Common myeloid progenitor, CD34-positive (primary cell): ENCODE data around the gene CAPZA3. TPM values are rescaled to one million over a fixed set of nuclear protein-coding genes. Genes with fewer than 3 reads are reported as not detected.
"Not testable (repeated sequence)": the region's sequence is repeated elsewhere in the genome, so short reads cannot be mapped to it uniquely, and the experiment has no call there.

Experiments used
- CTCF ChIA-PET: fragments of 350-600 bp; sonication (Branson Sonifier 250); formaldehyde crosslinking; loops from one replicate; lab custom pipeline; 2021; ENCODE audit warnings: antibody characterized with exemption; lab: Charles Lee
- POLR2A ChIA-PET: fragments of 350-600 bp; sonication (Branson Sonifier 250); formaldehyde crosslinking; loops from one replicate; lab custom pipeline; 2021; ENCODE audit warnings: antibody characterized with exemption; lab: Charles Lee
- DNase-seq, 3 donors: peaks; one replicate each; pipeline versions ENCODE4 v3.0.0 to v3.0.0-alpha.2; 2013
- H3K27ac ChIP-seq, 2 experiments: 1 replicate in 1 of 2; 2 replicates in 1 of 2; pipeline ENCODE4 v1.7.0; 2013; ENCODE audit warnings: inconsistent platforms in 2 of 2, low read length in 2 of 2, mild to moderate bottlenecking in 2 of 2, low read depth in 1 of 2, moderate library complexity in 1 of 2; ENCODE audit not compliant: severe bottlenecking in 2 of 2, insufficient read depth in 1 of 2, poor library complexity in 1 of 2
- H3K27me3 ChIP-seq, 5 experiments: replicated peaks in 2 of 5; 1 replicate in 3 of 5; 2 replicates in 2 of 5; pipeline versions ENCODE4 v1.6.1 to v1.7.0; 2013; ENCODE audit warnings: low read length in 4 of 5, mild to moderate bottlenecking in 2 of 5, moderate library complexity in 2 of 5, inconsistent platforms in 1 of 5; ENCODE audit not compliant: insufficient read depth in 5 of 5, control insufficient read depth in 4 of 5
- H3K36me3 ChIP-seq, 4 experiments: 1 replicate in 2 of 4; 2 replicates in 2 of 4; pipeline versions ENCODE4 v1.6.1 to v1.7.0; 2013; ENCODE audit warnings: low read length in 3 of 4, control low read depth in 1 of 4, mild to moderate bottlenecking in 1 of 4; ENCODE audit not compliant: control insufficient read depth in 4 of 4, insufficient read depth in 4 of 4
- H3K4me1 ChIP-seq, 4 experiments: 1 replicate in 3 of 4; 2 replicates in 1 of 4; pipeline versions ENCODE4 v1.6.1 to v1.7.1; 2013; ENCODE audit warnings: low read length in 3 of 4, mild to moderate bottlenecking in 3 of 4, control low read depth in 1 of 4, inconsistent platforms in 1 of 4, moderate library complexity in 1 of 4; ENCODE audit not compliant: control insufficient read depth in 4 of 4, insufficient read depth in 4 of 4; ENCODE audit errors: control extremely low read depth in 1 of 4
- H3K4me3 ChIP-seq, 7 experiments: 1 replicate in 4 of 7; 2 replicates in 3 of 7; pipeline versions ENCODE4 v1.5.1 to v1.7.0; 2013; ENCODE audit warnings: mild to moderate bottlenecking in 7 of 7, low read length in 6 of 7, moderate library complexity in 6 of 7, inconsistent platforms in 2 of 7, low read depth in 2 of 7, control low read depth in 1 of 7; ENCODE audit not compliant: insufficient read depth in 4 of 7, control insufficient read depth in 1 of 7; ENCODE audit errors: extremely low read depth in 1 of 7
- H3K9me3 ChIP-seq, 5 experiments: 1 replicate in 4 of 5; 2 replicates in 1 of 5; pipeline versions ENCODE4 v1.6.1 to v1.7.1; 2013; ENCODE audit warnings: low read length in 4 of 5, mild to moderate bottlenecking in 2 of 5, inconsistent platforms in 1 of 5, low read depth in 1 of 5, moderate library complexity in 1 of 5; ENCODE audit not compliant: control insufficient read depth in 4 of 5, insufficient read depth in 2 of 5; ENCODE audit errors: control extremely low read depth in 1 of 5
- WGBS: methylation state at CpG from one replicate; pipeline ENCODE4 v1.1.5; 2013; ENCODE audit not compliant: insufficient coverage; 5-methylcytosine and 5-hydroxymethylcytosine counted together
- polyA plus RNA-seq: library from polyadenylated mRNA; unstranded; fragments of 120-200 nt; gene quantifications from one replicate; pipeline ENCODE4 v1.2.1, GENCODE V29; 2013

The CAPZA3 gene
- polyA plus RNA-seq = not detected

DNA sequence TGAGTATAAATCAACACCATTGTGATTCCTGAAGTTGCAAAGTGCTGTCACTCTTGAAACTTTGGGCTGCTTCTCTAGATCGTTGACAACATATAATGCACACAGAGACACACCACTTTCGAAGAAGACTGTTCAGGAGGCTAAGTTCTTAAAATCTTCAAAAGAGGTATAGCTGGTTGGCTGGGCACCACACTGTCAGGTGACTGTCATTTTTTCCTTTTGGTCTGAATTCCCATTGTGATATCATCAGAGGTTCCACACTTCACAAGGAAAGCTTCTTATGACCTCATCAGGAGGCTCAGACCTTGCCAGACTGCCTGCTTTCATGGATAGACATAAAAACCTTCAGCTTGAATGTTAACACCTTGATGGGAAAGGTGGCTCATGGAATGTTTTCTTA is at the start of gene CAPZA3, which contains the start of gene PLCZ1:
CAPZA3 (plus strand) TSS at position 301 of the 400 bp plus-strand sequence. CDS start 150 bp downstream, outside the sequence.
PLCZ1 (minus strand) TSS at position 194 of the 400 bp plus-strand sequence. CDS start 641 bp downstream, outside the sequence.
- POLR2A ChIA-PET = no interaction called here
- Histone ChIP-seq H3K27me3 (no peaks in the 10 kb centered on the region), H3K36me3 (no peaks in the 10 kb centered on the region), H3K27ac (no peak within 1 kb of the TSS), H3K9me3 (peaks cover 0 to 14% (median 0%) of the 10 kb centered on the region in 5 experiments), H3K4me3 (no peak within 1 kb of the TSS), H3K4me1 (no peaks in the 10 kb centered on the region)
- WGBS = no CpG with 5 or more reads among the region's 2 CpGs
- no peak for DNase-seq
- CTCF ChIA-PET = interaction anchor here (1.7 kb wide), 1 partner anchor 23 kb away, joined by 4 read pairs; no protein-coding TSS in a partner anchor

DNA sequence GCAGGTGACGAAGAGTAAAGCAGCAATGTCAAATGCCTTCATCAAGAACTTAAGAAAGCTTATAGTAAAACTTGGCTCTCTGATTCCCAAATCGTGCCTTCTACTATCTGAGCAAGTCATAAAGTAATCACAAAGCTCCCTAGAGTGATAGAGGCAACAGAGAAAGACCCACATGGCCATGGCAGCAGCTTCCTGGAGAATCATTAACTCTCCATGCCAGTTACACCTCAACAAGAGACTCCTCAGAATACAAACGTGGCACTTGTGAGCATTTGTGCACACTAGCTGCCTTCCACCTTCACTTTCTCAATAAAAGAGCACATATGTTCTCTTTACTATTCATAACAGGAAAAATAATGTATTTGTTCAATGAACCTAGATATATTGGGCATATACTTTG is 48.1 kb upstream of the CAPZA3 start:
- Histone ChIP-seq H3K9me3 (no peaks in the 10 kb centered on the region), H3K36me3 (no peaks in the 10 kb centered on the region), H3K27me3 (no peaks in the 10 kb centered on the region), H3K4me1 (no peaks in the 10 kb centered on the region), H3K4me3 (no peak overlapping the region), H3K27ac (no peak overlapping the region)
- POLR2A ChIA-PET = no interaction called here
- DNase-seq = no peak
- WGBS = 100% methylated on average over 1 of the region's 3 CpGs
- CTCF ChIA-PET = no interaction called here

DNA sequence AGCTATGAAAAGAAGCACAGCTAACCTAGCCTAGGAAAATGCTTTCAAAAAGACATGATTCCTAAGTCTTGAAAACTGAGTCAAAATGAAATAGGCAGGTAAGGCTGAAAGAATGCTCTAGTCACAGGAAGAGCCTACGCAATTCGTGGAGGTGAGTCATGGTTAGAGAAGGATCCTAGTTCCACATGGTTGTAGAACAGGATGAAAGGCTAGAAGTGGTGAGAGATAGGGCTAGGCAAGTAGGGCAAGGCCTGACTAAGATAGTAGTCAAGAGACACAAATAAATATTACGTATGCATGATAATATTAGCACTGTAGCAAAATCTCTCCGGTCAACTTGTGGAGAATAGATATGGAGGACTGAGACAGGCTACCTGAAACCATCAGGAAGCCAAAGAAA is 47.3 kb upstream of the CAPZA3 start:
- H3K27ac ChIP-seq = no peak overlapping the region
- no peak overlapping the region for H3K4me3 ChIP-seq
- 96% methylated on average over 3 of the region's 4 CpGs for WGBS
- DNase-seq = no peak
- ChIA-PET CTCF (no interaction called here), POLR2A (no interaction called here)
- no peaks in the 10 kb centered on the region for H3K4me1 ChIP-seq
- H3K36me3 ChIP-seq = no peaks in the 10 kb centered on the region
- H3K9me3 ChIP-seq = no peaks in the 10 kb centered on the region
- no peaks in the 10 kb centered on the region for H3K27me3 ChIP-seq

DNA sequence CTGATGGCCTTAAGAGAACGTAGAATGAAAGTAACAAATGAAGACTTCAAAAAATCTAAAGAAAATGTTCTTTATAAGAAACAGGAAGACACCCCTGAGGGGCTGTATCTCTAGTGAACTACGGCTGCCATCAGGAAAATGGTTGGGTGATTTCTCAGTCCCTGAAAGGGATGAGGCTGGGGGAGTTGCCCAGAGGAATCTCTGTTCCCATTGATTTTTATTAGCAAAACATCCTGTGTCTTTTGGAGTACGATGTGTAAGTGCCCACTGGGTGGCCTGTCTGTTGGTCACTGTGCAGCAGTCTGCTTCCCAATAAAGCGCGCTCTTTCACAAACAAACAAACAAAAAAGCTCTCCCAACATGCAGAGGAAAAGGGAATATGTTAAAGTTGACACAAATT is 43.9 kb upstream of the CAPZA3 start:
- 100% methylated on average over 1 of the region's 5 CpGs for WGBS
- CTCF ChIA-PET, H3K27ac ChIP-seq, H3K4me3 ChIP-seq, H3K9me3 ChIP-seq, POLR2A ChIA-PET, DNase-seq, H3K4me1 ChIP-seq, H3K27me3 ChIP-seq, H3K36me3 ChIP-seq: not testable (repeated sequence)

GRCh38 chr12:18696971-18697602 is 40.8 kb upstream of the CAPZA3 start:
- Histone ChIP-seq H3K27ac (no peak overlapping the region), H3K4me3 (no peak overlapping the region)
- CTCF ChIA-PET = no interaction called here

GRCh38 chr12:18700271-18700670 is 37.6 kb upstream of the CAPZA3 start:
- no peaks in the 10 kb centered on the region for H3K36me3 ChIP-seq
- WGBS = no CpG with 5 or more reads among the region's 3 CpGs
- H3K27ac ChIP-seq = no peak overlapping the region
- H3K4me1 ChIP-seq = no peaks in the 10 kb centered on the region
- no peaks in the 10 kb centered on the region for H3K27me3 ChIP-seq
- ChIA-PET POLR2A (interaction anchor here (0.7 kb wide), 1 partner anchor 93 kb away, joined by 3 read pairs; no protein-coding TSS in a partner anchor), CTCF (no interaction called here)
- DNase-seq = no peak
- H3K4me3 ChIP-seq = no peak overlapping the region
- no peaks in the 10 kb centered on the region for H3K9me3 ChIP-seq

More at GRCh38 chr12:18696971-18697602, 40.8 kb upstream of the CAPZA3 start:
- Histone ChIP-seq H3K36me3 (no peaks in the 10 kb centered on the region), H3K9me3 (no peaks in the 10 kb centered on the region), H3K4me1 (no peaks in the 10 kb centered on the region), H3K27me3 (no peaks in the 10 kb centered on the region)
- DNase-seq = no peak
- POLR2A ChIA-PET = no interaction called here

GRCh38 chr12:18703321-18703720 is 34.6 kb upstream of the CAPZA3 start:
- no peak overlapping the region for H3K27ac ChIP-seq
- no peaks in the 10 kb centered on the region for H3K27me3 ChIP-seq
- no peaks in the 10 kb centered on the region for H3K36me3 ChIP-seq
- peaks cover 0 to 5% (median 1%) of the 10 kb centered on the region in 5 experiments for H3K9me3 ChIP-seq
- 100% methylated on average over 1 of the region's 2 CpGs for WGBS
- no peak for DNase-seq
- no peak overlapping the region for H3K4me3 ChIP-seq
- CTCF ChIA-PET = no interaction called here
- H3K4me1 ChIP-seq = no peaks in the 10 kb centered on the region
- POLR2A ChIA-PET = no interaction called here
